Measurements from ENCODE around the gene CBFA2T2.

GRCh38 chr20:33600414-33600813, 110.5 kb downstream of the CBFA2T2 start:
- TF ChIP-seq CTCF (conservative IDR thresholded peaks at IDR 0.05 in 1 of 2, IDR thresholded peaks at IDR 0.05 in 1 of 2; ENCODE audit: extremely low read depth in 1 of 2, insufficient read depth in 1 of 2, low read depth in 1 of 2, low read length in 2 of 2) (no peak), EZH2 (IDR thresholded peaks at IDR 0.05; ENCODE audit: borderline replicate concordance, low read length) (no peak)
